NT2/D1 (cell line): ENCODE results near the gene KIF21A.

ENCODE experiments used
- DNase-seq: peaks from one replicate; pipeline ENCODE4 v3.0.0-alpha.2; 2011; ENCODE audit warnings: low read depth, low spot score
- H3K27me3 ChIP-seq: 2 replicates; pipeline ENCODE4 v1.6.0; 2011; ENCODE audit warnings: mild to moderate bottlenecking; ENCODE audit not compliant: insufficient read length, insufficient read depth
- H3K36me3 ChIP-seq: 2 replicates; pipeline ENCODE4 v1.6.1; 2011; ENCODE audit warnings: mild to moderate bottlenecking, low read length, mixed read lengths; ENCODE audit not compliant: insufficient read depth, insufficient read length
- H3K4me1 ChIP-seq: 2 replicates; pipeline ENCODE4 v1.5.1; 2011; ENCODE audit not compliant: insufficient read depth, insufficient read length
- H3K4me3 ChIP-seq: 2 replicates; pipeline ENCODE4 v1.5.1; 2011; ENCODE audit warnings: low read depth; ENCODE audit not compliant: insufficient read length
- H3K9ac ChIP-seq: 2 replicates; pipeline ENCODE4 v1.6.0; 2011; ENCODE audit warnings: low read depth; ENCODE audit not compliant: insufficient read length
- H3K9me3 ChIP-seq: 2 replicates; pipeline ENCODE4 v1.5.1; 2011; ENCODE audit warnings: mild to moderate bottlenecking, low read length; ENCODE audit not compliant: insufficient read depth
- SUZ12 ChIP-seq: IDR thresholded peaks from 2 replicates; pipeline ENCODE4 v1.6.1; 2011; ENCODE audit not compliant: insufficient read length, insufficient read depth; ENCODE audit errors: extremely low read depth
- YY1 ChIP-seq: IDR thresholded peaks from 2 replicates; pipeline ENCODE4 v1.6.1; 2011; ENCODE audit not compliant: insufficient read length, insufficient read depth
- ZNF274 ChIP-seq: IDR thresholded peaks from 2 replicates; pipeline ENCODE4 v1.6.1; 2011; ENCODE audit warnings: mild to moderate bottlenecking, low read depth, low read length

The KIF21A gene

GRCh38 chr12:39429809-39430208 is 13.1 kb downstream of the KIF21A start:
- no peaks in the 10 kb centered on the region for H3K4me1 ChIP-seq
- no peaks in the 10 kb centered on the region for H3K36me3 ChIP-seq

GRCh38 chr12:39427360-39427808 is 15.5 kb downstream of the KIF21A start:
- H3K4me3 ChIP-seq = no peak overlapping the region
- H3K36me3 ChIP-seq = no peaks in the 10 kb centered on the region

More at GRCh38 chr12:39429809-39430208, 13.1 kb downstream of the KIF21A start:
- DNase-seq = no peak
- no peak overlapping the region for H3K4me3 ChIP-seq
- H3K9me3 ChIP-seq = no peaks in the 10 kb centered on the region; the same call in 1 of the 2 replicates
- no peak for TF ChIP-seq SUZ12
- TF ChIP-seq YY1 = no peak
- no peak for TF ChIP-seq ZNF274
- H3K9ac ChIP-seq = no peak overlapping the region
- no peaks in the 10 kb centered on the region for H3K27me3 ChIP-seq

GRCh38 chr12:39426636-39427240 is 16.2 kb downstream of the KIF21A start:
- TF ChIP-seq ZNF274 = no peak
- no peak for TF ChIP-seq YY1
- no peak for TF ChIP-seq SUZ12
- Histone ChIP-seq H3K4me3 (no peak overlapping the region), H3K36me3 (no peaks in the 10 kb centered on the region), H3K4me1 (no peaks in the 10 kb centered on the region), H3K9me3 (no peaks in the 10 kb centered on the region; the same call in 1 of the 2 replicates), H3K27me3 (no peaks in the 10 kb centered on the region), H3K9ac (no peak overlapping the region)
- no peak for DNase-seq

More at GRCh38 chr12:39427360-39427808, 15.5 kb downstream of the KIF21A start:
- no peaks in the 10 kb centered on the region for H3K27me3 ChIP-seq
- DNase-seq = no peak
- H3K9ac ChIP-seq = no peak overlapping the region
- no peaks in the 10 kb centered on the region for H3K4me1 ChIP-seq
- H3K9me3 ChIP-seq = no peaks in the 10 kb centered on the region; the same call in 1 of the 2 replicates
- TF ChIP-seq SUZ12 (no peak), ZNF274 (no peak), YY1 (no peak)

- DNase-seq = no peak
- TF ChIP-seq ZNF274 = no peak
- no peak for TF ChIP-seq YY1
- no peak for TF ChIP-seq SUZ12
- H3K4me3 ChIP-seq = no peak overlapping the region
- H3K27me3 ChIP-seq = no peaks in the 10 kb centered on the region
- no peaks in the 10 kb centered on the region for H3K36me3 ChIP-seq
- H3K4me1 ChIP-seq = no peaks in the 10 kb centered on the region
- no peaks in the 10 kb centered on the region for H3K9me3 ChIP-seq
- no peak overlapping the region for H3K9ac ChIP-seq
Measured at GRCh38 chr12:39420043-39420442, 22.9 kb downstream of the KIF21A start.

GRCh38 chr12:39419471-39419870 is 23.4 kb downstream of the KIF21A start:
- H3K27me3 ChIP-seq = no peaks in the 10 kb centered on the region
- H3K9ac ChIP-seq = no peak overlapping the region
- H3K4me1 ChIP-seq = no peaks in the 10 kb centered on the region
- no peak overlapping the region for H3K4me3 ChIP-seq
- no peak for DNase-seq
- TF ChIP-seq YY1 = no peak
- no peak for TF ChIP-seq ZNF274
- TF ChIP-seq SUZ12 = no peak
- H3K36me3 ChIP-seq = no peaks in the 10 kb centered on the region
- H3K9me3 ChIP-seq = no peaks in the 10 kb centered on the region

GRCh38 chr12:39417916-39418315 is 25.0 kb downstream of the KIF21A start:
- H3K9me3 ChIP-seq = no peaks in the 10 kb centered on the region
- TF ChIP-seq YY1 = no peak
- no peak for TF ChIP-seq ZNF274
- TF ChIP-seq SUZ12 = no peak
- no peak overlapping the region for H3K9ac ChIP-seq
- no peaks in the 10 kb centered on the region for H3K27me3 ChIP-seq
- H3K36me3 ChIP-seq = no peaks in the 10 kb centered on the region
- H3K4me3 ChIP-seq = no peak overlapping the region
- no peak for DNase-seq
- no peaks in the 10 kb centered on the region for H3K4me1 ChIP-seq

- no peak for DNase-seq
- H3K27me3 ChIP-seq = no peaks in the 10 kb centered on the region
- TF ChIP-seq ZNF274 (no peak), YY1 (no peak), SUZ12 (no peak)
- no peak overlapping the region for H3K9ac ChIP-seq
- H3K36me3 ChIP-seq = peaks cover 3% of the 10 kb centered on the region
- H3K4me1 ChIP-seq = no peaks in the 10 kb centered on the region
- no peaks in the 10 kb centered on the region for H3K9me3 ChIP-seq
- no peak overlapping the region for H3K4me3 ChIP-seq
Measured at GRCh38 chr12:39413836-39414771, 28.8 kb downstream of the KIF21A start.
